ENCODE measurements around the gene ODF2.

ODF2 gene

GRCh38 chr9:128532581-128532980 is 76.8 kb downstream of the ODF2 start:
- no peak for DNase-seq

DNA sequence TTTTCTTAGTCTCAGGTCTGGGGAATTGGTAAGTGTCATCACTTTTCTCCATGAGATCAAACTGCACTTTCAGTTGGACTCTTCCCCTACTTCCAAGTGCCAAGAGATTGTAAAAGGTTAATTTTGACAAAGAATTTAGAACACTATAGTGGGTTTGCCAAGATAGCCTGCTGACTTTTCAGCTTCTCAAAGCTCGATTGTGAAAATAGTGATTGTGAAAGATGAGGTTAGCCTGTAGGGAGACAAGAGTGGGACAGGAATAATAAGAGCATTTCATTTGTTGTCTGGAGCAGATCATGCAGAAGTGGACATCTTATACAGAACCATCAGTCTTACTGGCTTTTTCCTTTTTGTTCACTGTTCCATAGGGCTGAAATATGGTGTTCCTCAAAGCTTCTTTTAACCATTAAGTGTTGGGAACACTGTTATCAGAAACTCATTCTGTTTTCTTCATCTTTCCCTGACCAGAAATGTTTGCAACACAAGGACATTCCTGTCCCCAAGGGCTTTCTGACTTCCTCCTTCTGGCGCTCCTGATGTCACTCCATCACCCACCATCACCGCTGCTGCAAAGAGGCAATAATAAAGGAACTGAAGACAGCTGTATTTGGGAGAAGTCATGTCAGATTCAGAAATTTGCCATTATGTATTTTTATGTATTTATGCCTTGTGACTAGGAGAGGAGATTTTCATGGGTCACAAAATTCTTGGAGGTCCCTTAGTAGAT is 85.0 kb downstream of the ODF2 start:
- no peak for DNase-seq

- no peak for DNase-seq
Measured at GRCh38 chr9:128546504-128546903, 90.7 kb downstream of the ODF2 start.

DNA sequence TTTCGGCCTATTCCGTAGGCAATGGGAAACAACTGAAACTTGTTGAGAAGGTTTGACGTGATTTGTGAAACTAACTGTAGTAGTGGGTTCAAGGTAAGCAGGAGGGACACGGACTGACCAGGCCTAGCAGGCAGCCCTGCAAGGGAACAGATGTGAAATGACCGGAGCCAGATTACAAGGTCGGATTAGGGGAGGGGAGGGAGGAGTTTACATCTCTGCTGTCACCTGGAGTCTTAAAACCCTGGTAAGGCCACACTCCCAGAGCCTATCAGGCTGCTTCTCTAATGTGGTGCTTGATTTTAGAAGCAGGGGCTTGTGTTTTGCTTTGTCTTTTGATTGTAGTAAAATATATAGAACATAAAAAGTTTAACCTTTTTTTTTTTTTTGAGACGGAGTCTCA is 93.1 kb downstream of the ODF2 start:
- no peak for DNase-seq

GRCh38 chr9:128550226-128550625 is 94.4 kb downstream of the ODF2 start:
- DNase-seq = no peak
